Measurements from ENCODE around the gene FGD3. TPM values are rescaled to one million over a fixed set of nuclear protein-coding genes. Genes with fewer than 3 reads are reported as not detected.

The FGD3 gene
- total RNA-seq, 2 experiments from 2014 or later = 91.0 to 95.7 TPM

- H3K4me3 Mint-ChIP-seq = peak overlapping the region; percentile 9
- CTCF ChIA-PET = no interaction called here
- POLR2A ChIA-PET = interaction anchor here (1.4 to 6.9 kb wide), 3 partner anchors 16 to 23 kb away, joined by 4 to 92 read pairs (median 12); no protein-coding TSS in a partner anchor
These were observed 95.8 kb downstream of the FGD3 start for GRCh38 chr9:93043122-93043521.

DNA sequence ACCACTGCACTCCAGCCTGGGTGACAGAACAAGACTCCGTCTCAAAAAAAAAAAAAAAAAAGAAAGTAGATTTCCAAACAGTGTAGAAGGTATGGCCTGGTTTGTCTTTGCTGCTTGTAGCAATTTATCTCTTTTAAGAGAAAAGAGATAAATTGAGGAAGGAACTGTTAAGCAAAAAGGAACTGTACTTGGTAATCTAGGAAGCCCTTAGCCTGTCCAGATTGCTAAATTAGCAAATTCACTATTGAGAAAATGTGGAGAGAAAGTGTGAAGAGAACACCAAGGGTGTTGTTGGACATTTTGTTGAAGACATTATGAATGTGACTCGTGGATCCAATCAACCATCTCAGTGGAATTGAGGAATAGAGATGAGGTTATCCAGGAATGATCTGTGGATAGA is 98.2 kb downstream of the FGD3 start:
- H3K27ac ChIP-seq (ENCODE audit: low read depth in 1 of 2, low read length in 2 of 2) = no peak overlapping the region
- TF ChIP-seq, protein P1, sequence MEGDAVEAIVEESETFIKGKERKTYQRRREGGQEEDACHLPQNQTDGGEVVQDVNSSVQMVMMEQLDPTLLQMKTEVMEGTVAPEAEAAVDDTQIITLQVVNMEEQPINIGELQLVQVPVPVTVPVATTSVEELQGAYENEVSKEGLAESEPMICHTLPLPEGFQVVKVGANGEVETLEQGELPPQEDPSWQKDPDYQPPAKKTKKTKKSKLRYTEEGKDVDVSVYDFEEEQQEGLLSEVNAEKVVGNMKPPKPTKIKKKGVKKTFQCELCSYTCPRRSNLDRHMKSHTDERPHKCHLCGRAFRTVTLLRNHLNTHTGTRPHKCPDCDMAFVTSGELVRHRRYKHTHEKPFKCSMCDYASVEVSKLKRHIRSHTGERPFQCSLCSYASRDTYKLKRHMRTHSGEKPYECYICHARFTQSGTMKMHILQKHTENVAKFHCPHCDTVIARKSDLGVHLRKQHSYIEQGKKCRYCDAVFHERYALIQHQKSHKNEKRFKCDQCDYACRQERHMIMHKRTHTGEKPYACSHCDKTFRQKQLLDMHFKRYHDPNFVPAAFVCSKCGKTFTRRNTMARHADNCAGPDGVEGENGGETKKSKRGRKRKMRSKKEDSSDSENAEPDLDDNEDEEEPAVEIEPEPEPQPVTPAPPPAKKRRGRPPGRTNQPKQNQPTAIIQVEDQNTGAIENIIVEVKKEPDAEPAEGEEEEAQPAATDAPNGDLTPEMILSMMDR (IDR thresholded peaks at IDR 0.05) = no peak
- DNase-seq = no peak
- no peak for ATAC-seq (ENCODE audit: poor library complexity)
- H3K9me3 Mint-ChIP-seq = no peaks in the 10 kb centered on the region
- no peaks in the 10 kb centered on the region for H3K36me3 Mint-ChIP-seq (ENCODE audit: low read depth)
- H3K27me3 ChIP-seq (ENCODE audit: control insufficient read depth in 1 of 2, insufficient read depth in 2 of 2, low read length in 2 of 2) = no peaks in the 10 kb centered on the region
- H3K36me3 ChIP-seq (ENCODE audit: insufficient read depth, low read length) = no peaks in the 10 kb centered on the region
- ChIA-PET CTCF (interaction anchor here (0.6 kb wide), 1 partner anchor 163 kb away, joined by 3 read pairs; no protein-coding TSS in a partner anchor), POLR2A (interaction anchor here (2.6 kb wide), 1 partner anchor 18 kb away, joined by 26 read pairs; no protein-coding TSS in a partner anchor)
- H3K4me3 Mint-ChIP-seq = no peak overlapping the region
- peaks cover 56% of the 10 kb centered on the region for H3K4me1 Mint-ChIP-seq (ENCODE audit: low read depth)
- intact Hi-C loops (cut with DNase I, micrococcal nuclease) = no loop called here
- no peak overlapping the region for H3K4me3 ChIP-seq (ENCODE audit: low read length)
- no peaks in the 10 kb centered on the region for H3K9me3 ChIP-seq (ENCODE audit: control insufficient read depth in 1 of 2, insufficient read depth in 1 of 2, low read length in 2 of 2)
- H3K27me3 Mint-ChIP-seq = no peaks in the 10 kb centered on the region
- no peak overlapping the region for H3K27ac Mint-ChIP-seq
- H3K4me1 ChIP-seq (ENCODE audit: insufficient read depth, low read length) = peaks cover 37% of the 10 kb centered on the region

More at GRCh38 chr9:93043122-93043521, 95.8 kb downstream of the FGD3 start:
- H3K27ac Mint-ChIP-seq = peak overlapping the region; percentile 85
- Histone ChIP-seq H3K9me3 (ENCODE audit: control insufficient read depth in 1 of 2, insufficient read depth in 1 of 2, low read length in 2 of 2) (no peaks in the 10 kb centered on the region), H3K4me3 (ENCODE audit: low read length) (no peak overlapping the region), H3K4me1 (ENCODE audit: insufficient read depth, low read length) (peaks cover 47% of the 10 kb centered on the region), H3K27me3 (ENCODE audit: control insufficient read depth in 1 of 2, insufficient read depth in 2 of 2, low read length in 2 of 2) (no peaks in the 10 kb centered on the region), H3K27ac (ENCODE audit: low read depth in 1 of 2, low read length in 2 of 2) (peak overlapping the region in 1 of 2 donors; percentile 16), H3K36me3 (ENCODE audit: insufficient read depth, low read length) (no peaks in the 10 kb centered on the region)
- no peaks in the 10 kb centered on the region for H3K36me3 Mint-ChIP-seq (ENCODE audit: low read depth)
- intact Hi-C loops (cut with DNase I, micrococcal nuclease) = no loop called here
- TF ChIP-seq, protein P1 (IDR thresholded peaks at IDR 0.05) = no peak
- DNase-seq = no peak
- H3K27me3 Mint-ChIP-seq = no peaks in the 10 kb centered on the region
- peak; percentile 78 for ATAC-seq (ENCODE audit: poor library complexity)
- no peaks in the 10 kb centered on the region for H3K9me3 Mint-ChIP-seq
- H3K4me1 Mint-ChIP-seq (ENCODE audit: low read depth) = peaks cover 60% of the 10 kb centered on the region

DNA sequence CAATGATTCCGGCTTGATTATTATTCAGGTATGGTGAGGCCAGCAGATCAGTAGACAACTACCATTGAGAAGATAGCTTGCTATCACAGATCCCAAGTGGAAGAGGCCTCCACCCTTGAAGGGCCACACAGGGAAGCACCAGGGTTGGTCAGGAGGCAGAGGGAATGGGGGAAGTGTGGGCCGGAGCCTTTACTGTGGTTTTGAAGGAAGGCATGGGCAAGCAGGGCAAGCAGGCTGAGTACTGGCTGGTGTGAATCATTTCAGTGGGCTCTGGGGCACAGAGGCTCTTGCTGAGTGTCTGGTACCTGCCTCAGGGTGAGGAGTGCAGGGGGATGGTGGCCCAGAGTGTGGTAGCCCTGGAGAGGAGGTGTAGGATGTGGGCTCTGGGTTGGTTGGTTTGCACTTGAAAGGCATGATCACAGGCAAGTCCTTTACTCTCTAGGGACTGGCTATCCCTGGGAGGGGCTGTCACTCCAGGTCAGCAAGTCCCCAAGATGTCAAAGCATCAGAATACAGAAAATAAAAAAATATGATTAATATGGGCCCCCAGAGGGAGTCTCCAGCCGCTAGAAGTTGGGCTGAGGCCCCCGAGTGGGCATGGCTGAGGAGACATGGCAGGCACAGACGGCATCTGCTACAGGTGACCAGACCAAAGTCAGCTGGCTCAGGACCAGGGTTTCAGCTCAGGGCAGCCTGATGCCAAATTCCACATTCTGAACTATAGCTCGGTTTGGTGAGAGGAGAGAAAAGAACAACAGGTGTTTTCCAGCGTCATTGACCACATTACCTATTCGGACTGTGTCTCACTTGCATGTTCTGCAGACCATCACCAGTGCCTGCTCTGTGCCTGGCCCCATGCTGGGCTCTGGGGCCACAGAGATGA is 101.5 kb downstream of the FGD3 start:
- H3K27me3 ChIP-seq (ENCODE audit: control insufficient read depth in 1 of 2, insufficient read depth in 2 of 2, low read length in 2 of 2) = no peaks in the 10 kb centered on the region
- no peak for ATAC-seq (ENCODE audit: poor library complexity)
- no peaks in the 10 kb centered on the region for H3K9me3 Mint-ChIP-seq
- POLR2A ChIA-PET = interaction anchor here (1.0 to 3.7 kb wide), 3 partner anchors 11 to 21 kb away, joined by 3 to 12 read pairs (median 11); no protein-coding TSS in a partner anchor
- H3K4me3 ChIP-seq (ENCODE audit: low read length) = no peak overlapping the region
- no peaks in the 10 kb centered on the region for H3K9me3 ChIP-seq (ENCODE audit: control insufficient read depth in 1 of 2, insufficient read depth in 1 of 2, low read length in 2 of 2)
- H3K36me3 Mint-ChIP-seq (ENCODE audit: low read depth) = no peaks in the 10 kb centered on the region
- H3K27me3 Mint-ChIP-seq = no peaks in the 10 kb centered on the region
- DNase-seq = no peak
- H3K36me3 ChIP-seq (ENCODE audit: insufficient read depth, low read length) = no peaks in the 10 kb centered on the region
- H3K27ac ChIP-seq (ENCODE audit: low read depth in 1 of 2, low read length in 2 of 2) = no peak overlapping the region
- peaks cover 29% of the 10 kb centered on the region for H3K4me1 Mint-ChIP-seq (ENCODE audit: low read depth)
- CTCF ChIA-PET = no interaction called here
- H3K27ac Mint-ChIP-seq = no peak overlapping the region
- H3K4me1 ChIP-seq (ENCODE audit: insufficient read depth, low read length) = peaks cover 28% of the 10 kb centered on the region
- intact Hi-C loops (cut with DNase I, micrococcal nuclease) = no loop called here
- no peak overlapping the region for H3K4me3 Mint-ChIP-seq
- TF ChIP-seq, protein P1 (IDR thresholded peaks at IDR 0.05) = no peak
